ENCODE measurements around the gene RFT1.

RFT1 gene, protein sequence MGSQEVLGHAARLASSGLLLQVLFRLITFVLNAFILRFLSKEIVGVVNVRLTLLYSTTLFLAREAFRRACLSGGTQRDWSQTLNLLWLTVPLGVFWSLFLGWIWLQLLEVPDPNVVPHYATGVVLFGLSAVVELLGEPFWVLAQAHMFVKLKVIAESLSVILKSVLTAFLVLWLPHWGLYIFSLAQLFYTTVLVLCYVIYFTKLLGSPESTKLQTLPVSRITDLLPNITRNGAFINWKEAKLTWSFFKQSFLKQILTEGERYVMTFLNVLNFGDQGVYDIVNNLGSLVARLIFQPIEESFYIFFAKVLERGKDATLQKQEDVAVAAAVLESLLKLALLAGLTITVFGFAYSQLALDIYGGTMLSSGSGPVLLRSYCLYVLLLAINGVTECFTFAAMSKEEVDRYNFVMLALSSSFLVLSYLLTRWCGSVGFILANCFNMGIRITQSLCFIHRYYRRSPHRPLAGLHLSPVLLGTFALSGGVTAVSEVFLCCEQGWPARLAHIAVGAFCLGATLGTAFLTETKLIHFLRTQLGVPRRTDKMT

GRCh38 chr3:53130179-53131061 is at the start of gene RFT1:
Gene RFT1, minus strand, starts transcription at chr3:53130435. Its CDS starts 35 bp downstream, at chr3:53130400.
- peak; percentile 95 for DNase-seq

DNA sequence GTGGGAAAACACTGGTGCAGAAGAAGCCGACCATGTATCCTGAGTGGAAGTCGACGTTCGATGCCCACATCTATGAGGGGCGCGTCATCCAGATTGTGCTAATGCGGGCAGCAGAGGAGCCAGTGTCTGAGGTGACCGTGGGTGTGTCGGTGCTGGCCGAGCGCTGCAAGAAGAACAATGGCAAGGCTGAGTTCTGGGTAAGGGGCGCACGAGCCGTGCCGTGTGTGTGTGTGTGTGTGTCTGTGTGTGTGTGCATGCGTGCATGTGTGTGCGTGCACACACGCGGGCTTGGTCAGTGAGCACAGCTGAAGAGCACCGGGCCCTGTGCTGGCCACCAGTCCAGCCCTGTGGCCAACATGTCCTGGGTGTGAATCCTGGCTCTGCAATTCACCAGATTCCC is 49.3 kb upstream of the RFT1 start:
- no peak for DNase-seq

GRCh38 chr3:53178246-53178645 is 48.0 kb upstream of the RFT1 start:
- no peak for DNase-seq

DNA sequence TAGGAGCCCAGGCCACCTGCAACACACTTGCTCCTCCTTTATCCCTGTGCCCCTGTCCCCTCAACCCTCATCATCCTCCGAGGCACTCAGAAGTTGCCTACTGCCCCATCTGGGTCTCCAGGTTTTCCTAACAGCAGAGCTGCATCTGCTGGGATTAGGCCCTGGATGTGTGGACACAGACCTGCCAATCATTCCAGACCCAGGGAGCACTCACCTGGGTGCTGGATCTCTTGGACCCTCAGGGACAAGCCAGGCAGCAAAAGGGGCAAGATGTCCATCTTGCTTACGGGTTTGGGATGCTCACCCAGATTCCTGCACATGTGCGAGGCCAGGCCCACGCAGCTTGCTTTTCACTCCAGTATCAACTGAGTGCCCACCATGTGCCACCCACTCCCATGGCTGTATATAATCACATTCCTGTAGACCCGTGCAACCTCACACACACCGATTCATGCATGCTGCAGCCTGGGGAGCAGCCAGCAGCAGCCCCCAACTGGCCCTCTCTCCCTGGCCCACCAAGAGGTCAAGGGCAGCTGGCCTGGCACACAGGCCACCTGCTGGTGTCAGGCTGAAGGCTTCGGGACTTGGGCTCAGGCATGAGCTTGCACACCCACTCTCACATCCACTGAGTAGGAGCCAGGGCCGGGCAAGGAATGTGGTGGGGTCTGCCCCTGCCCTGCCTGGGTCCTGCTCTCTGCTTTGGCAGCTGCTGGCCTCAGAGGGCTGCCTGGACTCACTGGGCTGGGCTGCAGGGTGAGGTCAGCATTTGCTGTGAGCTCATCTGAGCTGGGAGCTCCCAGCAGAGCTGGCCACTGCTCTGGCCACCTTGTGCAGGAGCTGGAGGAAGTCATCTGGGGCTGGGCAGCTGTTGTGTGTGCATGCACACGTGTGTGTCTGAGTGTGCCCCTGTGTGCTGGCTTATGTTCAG is 45.6 kb upstream of the RFT1 start:
- DNase-seq = no peak

DNA sequence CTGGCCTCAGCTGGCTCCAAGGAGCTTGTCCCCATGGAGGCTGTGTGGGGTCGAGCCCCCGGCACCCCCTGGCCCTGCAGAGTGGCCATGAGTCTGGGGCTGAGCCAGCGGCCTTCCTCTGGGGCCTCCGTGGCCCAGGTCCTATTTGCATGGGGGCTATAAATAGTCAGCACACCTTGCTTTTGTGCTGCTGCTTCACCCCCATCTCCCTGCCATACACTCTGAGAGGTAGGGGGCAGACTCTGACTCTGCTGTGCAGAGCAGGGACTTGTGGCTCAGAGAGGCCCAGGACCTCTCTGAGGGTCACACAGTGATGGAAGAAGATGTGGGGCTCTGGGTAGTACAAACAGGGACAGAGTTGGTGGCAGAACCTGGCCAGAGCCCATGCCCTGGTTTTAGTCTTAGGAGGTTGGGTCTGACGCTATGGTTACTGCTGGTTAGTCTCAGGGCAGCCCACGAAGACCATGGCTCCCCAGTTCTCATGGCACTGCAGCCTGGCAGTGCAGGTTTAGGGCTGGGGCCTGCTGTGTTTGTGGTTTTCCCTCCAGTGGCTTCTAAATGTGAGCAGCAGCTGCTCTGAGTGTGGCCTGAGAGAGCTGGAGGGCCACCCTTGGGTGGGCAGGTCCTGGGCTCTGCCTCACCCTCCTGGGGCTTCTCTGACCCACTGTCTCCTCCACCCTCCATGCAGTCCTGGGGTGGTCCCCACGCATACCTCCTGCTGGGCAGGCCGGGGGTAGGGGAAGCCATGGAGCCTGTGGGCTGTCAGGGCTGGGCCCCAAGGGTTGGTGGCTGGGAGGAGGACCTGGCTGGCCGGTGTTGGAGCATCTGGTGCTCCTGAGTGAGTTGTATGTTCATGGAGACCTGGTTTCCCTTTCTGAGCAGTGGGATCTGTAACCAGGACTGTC is 44.4 kb upstream of the RFT1 start:
- no peak for DNase-seq

GRCh38 chr3:53173107-53173506 is 42.9 kb upstream of the RFT1 start:
- no peak for DNase-seq

DNA sequence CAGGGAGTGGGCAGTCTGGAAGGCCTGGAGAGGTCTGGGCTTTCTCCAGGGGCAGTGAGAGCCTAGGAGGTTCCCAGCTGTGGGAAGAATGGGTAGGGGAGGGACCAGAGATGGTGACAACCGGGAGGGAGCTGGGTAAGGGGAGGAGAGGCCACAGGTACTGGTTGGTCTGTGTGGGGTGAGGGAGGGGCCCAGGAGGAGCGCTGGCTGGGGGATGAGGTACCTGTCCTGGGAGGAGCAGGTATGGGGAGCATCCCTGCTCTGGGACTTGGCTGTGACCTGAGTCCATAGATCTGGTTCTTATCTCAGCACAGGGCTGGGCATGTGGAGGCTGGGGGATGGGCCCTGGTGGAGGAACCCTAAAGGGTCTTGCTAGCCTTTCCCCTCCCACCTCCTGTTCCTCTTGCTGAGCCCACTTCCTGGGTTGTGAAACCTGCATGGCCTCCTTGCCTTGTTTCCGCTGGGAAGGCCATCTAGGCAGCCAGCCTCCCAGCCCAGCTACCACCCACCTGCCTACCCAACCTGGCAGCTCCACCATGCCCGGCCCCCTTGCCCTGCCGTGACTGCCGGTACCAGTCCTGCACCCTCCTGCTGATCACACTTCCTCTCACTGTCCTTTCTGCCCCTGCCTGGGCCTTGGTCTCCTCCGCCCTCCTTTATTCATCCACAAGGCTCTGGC is 41.7 kb upstream of the RFT1 start:
- DNase-seq = no peak

- DNase-seq = no peak
These were observed 40.8 kb upstream of the RFT1 start for GRCh38 chr3:53171064-53171418.

- DNase-seq = peak; percentile 26
These were observed 40.3 kb upstream of the RFT1 start for GRCh38 chr3:53170325-53171063.

DNA sequence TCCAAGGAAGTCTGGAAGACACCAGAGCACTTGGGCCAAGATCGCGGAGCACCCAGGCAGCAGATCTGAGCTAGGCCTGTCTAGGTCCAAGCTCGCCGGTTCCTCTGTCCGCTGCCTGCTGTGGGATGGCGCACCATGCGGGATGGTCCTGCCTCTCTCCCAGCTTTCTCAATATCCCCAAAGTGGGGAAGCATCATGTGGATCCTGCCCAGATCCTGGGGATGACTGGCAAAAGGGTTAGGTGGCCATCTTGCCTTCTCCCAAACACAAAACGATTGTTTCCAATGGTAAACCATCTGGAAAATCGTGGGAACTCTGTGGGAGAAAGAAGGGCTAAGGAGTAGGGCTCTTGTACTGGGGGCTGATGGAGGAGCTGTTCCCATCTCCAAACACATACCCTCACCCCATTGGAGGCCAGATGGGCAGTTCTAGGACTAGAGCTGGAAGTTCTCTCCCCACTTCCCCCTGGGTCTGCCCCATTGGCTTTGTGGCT is 39.6 kb upstream of the RFT1 start:
- DNase-seq = no peak

GRCh38 chr3:53169045-53169831 is 39.0 kb upstream of the RFT1 start:
- DNase-seq = no peak

GRCh38 chr3:53168175-53168923 is 38.1 kb upstream of the RFT1 start:
- no peak for DNase-seq

GRCh38 chr3:53167418-53168174 is 37.4 kb upstream of the RFT1 start:
- DNase-seq = no peak

DNA sequence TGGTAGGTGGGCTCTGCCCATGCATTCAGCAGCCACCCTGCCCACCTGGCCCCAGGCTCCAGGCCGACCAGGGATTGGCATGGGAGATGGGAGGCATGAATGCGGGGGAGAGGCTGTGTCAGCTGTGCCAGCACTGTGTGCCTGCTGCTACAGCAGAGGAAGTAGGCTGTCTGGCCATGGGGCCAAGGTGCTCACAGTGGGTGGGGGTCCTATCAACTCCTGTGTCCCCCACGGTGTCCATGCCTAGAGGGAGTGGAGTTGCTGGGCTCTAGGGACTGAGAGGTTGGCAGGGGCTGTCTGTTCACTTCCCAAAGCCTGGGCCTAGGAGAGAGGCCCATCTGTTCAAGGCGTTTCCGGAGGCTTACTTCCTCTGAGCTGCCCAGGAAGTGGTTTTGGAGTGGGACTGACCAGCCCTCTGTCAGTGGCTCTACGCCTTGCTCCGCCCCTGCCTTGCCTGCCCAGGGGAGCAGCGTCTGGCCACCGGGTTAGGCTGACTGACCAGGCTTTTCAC is 36.6 kb upstream of the RFT1 start:
- DNase-seq = peak; percentile 46

DNA sequence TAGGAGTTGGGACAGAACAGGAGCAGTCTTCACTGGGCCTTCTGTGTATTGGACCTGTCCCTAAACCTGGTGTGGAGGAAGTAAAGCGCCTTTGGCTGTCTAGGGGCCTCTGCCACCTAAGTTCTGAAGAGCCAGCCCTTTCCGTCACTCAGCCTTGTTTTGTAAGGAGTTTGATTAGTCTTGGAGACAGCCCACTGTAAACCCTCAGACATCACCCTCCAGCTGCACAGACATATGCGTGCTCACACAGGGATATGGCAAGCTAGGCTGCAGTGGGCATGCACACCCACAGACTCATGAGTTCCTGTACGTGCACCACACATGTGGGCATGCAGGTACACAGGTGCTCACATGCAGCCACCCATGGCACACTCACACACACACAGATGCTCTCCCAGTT is 36.0 kb upstream of the RFT1 start:
- no peak for DNase-seq

- no peak for DNase-seq
These were observed 34.7 kb upstream of the RFT1 start for GRCh38 chr3:53164911-53165310.
